OCI-LY1 (cell line): Measurements from ENCODE around the gene LAMC3.

Experiments
- EZH2 ChIP-seq: fragments of 200-600 bp; sonication (generic), shearing (Covaris generic); IDR thresholded peaks from 2 replicates; pipeline ENCODE4 v1.8.0; 2017; ENCODE audit warnings: borderline replicate concordance, mixed run types, mild to moderate bottlenecking, antibody characterized with exemption, low read length, moderate library complexity, mixed read lengths
- TF ChIP-seq, protein P1 (sequence below): fragments of 200-600 bp; sonication (generic), shearing (Covaris generic); IDR thresholded peaks from 2 replicates; pipeline ENCODE4 v1.5.1; 2017; ENCODE audit warnings: mild to moderate bottlenecking, antibody characterized with exemption, low read length, moderate library complexity, mixed read lengths

GRCh38 chr9:131113655-131114054 lies 104.7 kb downstream of the LAMC3 start:
- TF ChIP-seq, protein P1, sequence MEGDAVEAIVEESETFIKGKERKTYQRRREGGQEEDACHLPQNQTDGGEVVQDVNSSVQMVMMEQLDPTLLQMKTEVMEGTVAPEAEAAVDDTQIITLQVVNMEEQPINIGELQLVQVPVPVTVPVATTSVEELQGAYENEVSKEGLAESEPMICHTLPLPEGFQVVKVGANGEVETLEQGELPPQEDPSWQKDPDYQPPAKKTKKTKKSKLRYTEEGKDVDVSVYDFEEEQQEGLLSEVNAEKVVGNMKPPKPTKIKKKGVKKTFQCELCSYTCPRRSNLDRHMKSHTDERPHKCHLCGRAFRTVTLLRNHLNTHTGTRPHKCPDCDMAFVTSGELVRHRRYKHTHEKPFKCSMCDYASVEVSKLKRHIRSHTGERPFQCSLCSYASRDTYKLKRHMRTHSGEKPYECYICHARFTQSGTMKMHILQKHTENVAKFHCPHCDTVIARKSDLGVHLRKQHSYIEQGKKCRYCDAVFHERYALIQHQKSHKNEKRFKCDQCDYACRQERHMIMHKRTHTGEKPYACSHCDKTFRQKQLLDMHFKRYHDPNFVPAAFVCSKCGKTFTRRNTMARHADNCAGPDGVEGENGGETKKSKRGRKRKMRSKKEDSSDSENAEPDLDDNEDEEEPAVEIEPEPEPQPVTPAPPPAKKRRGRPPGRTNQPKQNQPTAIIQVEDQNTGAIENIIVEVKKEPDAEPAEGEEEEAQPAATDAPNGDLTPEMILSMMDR, result no peak
- TF ChIP-seq EZH2, result no peak
